Measurements from ENCODE around the gene CDK5RAP3. TPM values are rescaled to one million over a fixed set of nuclear protein-coding genes. Genes with fewer than 3 reads are reported as not detected.

Gene CDK5RAP3
- total and polyA plus RNA-seq, 2 of the 13 experiments (the other 11 are each of a cell fraction or from before 2014, with no cell fraction given) = 128 to 154 TPM

DNA sequence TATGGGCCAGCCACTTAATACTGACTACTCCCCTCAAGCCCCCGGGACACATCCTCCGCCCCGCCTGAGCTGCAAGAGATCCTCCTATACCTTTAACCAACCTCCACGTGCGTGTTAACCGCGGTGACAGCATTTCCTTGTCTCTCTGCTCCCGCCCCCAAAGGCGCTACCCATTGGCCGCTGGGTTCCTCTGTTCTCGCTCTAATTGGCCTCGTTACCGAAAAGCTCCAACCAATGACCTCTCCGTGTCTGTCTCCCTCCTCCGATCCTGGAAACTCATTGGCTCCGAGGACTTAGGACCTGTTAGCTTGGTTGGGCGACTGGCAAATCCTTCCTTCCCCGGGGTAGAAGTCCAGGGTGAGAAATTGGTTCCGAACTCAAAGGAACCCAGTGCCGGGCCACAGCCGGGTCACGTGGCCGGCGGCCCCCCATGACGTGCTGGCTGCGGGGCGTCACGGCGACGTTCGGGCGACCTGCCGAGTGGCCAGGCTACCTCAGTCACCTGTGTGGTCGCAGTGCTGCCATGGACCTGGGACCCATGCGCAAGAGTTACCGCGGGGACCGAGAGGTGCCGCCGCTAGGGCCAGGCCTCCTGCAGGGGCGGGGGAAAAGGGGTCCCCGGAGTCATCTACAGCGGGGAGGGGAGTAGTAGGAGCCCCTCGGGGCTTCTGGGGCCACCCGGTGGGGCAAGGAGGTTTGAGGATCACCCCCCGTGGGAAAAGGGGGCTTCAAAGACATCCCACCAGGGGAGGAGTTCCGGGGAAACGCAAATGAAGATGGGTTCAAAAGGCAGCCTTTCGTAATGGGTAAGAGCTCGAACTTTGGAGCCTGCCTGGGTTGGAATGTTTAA, 29.4 kb upstream of the CDK5RAP3 start, which contains the start of gene PNPO (continued):
- TF ChIP-seq, protein P1, sequence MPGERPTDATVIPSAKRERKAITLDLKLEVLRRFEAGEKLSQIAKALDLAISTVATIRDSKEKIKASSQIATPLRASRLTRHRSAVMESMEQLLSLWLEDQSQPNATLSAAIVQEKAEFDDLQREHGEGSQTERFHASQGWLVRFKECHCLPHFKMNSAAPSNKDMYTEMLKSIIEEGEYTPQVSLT (CRISPR knock-in tag; IDR thresholded peaks at IDR 0.05; ENCODE audit: borderline replicate concordance, low read depth) = 0 out of 2 replicates have a peak, but pooled peaks have one; percentile 22
- TF ChIP-seq MLXIP (CRISPR knock-in tag; IDR thresholded peaks at IDR 0.05; ENCODE audit: borderline replicate concordance) (peak; percentile 91; the same call in 1 of the 2 replicates), HES4 (CRISPR knock-in tag; IDR thresholded peaks at IDR 0.05; ENCODE audit: borderline replicate concordance) (peak; percentile 83; the same call in 1 of the 2 replicates), ZNF382 (CRISPR knock-in tag; IDR thresholded peaks at IDR 0.05; ENCODE audit: borderline replicate concordance) (no peak), ZNF556 (CRISPR knock-in tag; IDR thresholded peaks at IDR 0.05; ENCODE audit: borderline replicate concordance) (no peak), ZNF678 (CRISPR knock-in tag; IDR thresholded peaks at IDR 0.05) (no peak), ZNF567 (CRISPR knock-in tag; IDR thresholded peaks at IDR 0.05; ENCODE audit: borderline replicate concordance) (no peak; the same call in 1 of the 2 replicates), MEF2D (CRISPR knock-in tag; IDR thresholded peaks at IDR 0.05) (peak; percentile 88), MED13 (CRISPR knock-in tag; IDR thresholded peaks at IDR 0.05) (0 out of 2 replicates have a peak, but pooled peaks have one; percentile 34), ZMAT3 (CRISPR knock-in tag; conservative IDR thresholded peaks at IDR 0.05) (peak; percentile 62; the same call in 1 of the 2 replicates), HNRNPH1 (optimal IDR thresholded peaks at IDR 0.05; ENCODE audit: low read depth, low read length) (no peak), ZNF333 (CRISPR knock-in tag; IDR thresholded peaks at IDR 0.05; ENCODE audit: borderline replicate concordance) (peak; percentile 86; the same call in 1 of the 2 replicates), ZNF121 (CRISPR knock-in tag; IDR thresholded peaks at IDR 0.05) (0 out of 2 replicates have a peak, but pooled peaks have one; percentile 42), HNRNPK (IDR thresholded peaks at IDR 0.05; ENCODE audit: low read depth, low read length, poor library complexity, severe bottlenecking) (no peak), MTA3 (CRISPR knock-in tag; IDR thresholded peaks at IDR 0.05) (no peak), BORCS8-MEF2B (CRISPR knock-in tag; IDR thresholded peaks at IDR 0.05) (peak; percentile 91), WIZ (CRISPR knock-in tag; IDR thresholded peaks at IDR 0.05) (no peak), TEAD2 (CRISPR knock-in tag; IDR thresholded peaks at IDR 0.05) (no peak; the same call in 1 of the 2 replicates), PITX1 (CRISPR knock-in tag; IDR thresholded peaks at IDR 0.05) (peak; percentile 67), ISX (CRISPR knock-in tag; conservative IDR thresholded peaks at IDR 0.05) (peak; percentile 89), ZNF160 (CRISPR knock-in tag; IDR thresholded peaks at IDR 0.05) (peak; percentile 89)
- TF ChIP-seq, protein P2, sequence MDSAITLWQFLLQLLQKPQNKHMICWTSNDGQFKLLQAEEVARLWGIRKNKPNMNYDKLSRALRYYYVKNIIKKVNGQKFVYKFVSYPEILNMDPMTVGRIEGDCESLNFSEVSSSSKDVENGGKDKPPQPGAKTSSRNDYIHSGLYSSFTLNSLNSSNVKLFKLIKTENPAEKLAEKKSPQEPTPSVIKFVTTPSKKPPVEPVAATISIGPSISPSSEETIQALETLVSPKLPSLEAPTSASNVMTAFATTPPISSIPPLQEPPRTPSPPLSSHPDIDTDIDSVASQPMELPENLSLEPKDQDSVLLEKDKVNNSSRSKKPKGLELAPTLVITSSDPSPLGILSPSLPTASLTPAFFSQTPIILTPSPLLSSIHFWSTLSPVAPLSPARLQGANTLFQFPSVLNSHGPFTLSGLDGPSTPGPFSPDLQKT (CRISPR knock-in tag; IDR thresholded peaks at IDR 0.05; ENCODE audit: borderline replicate concordance) = no peak
- TF ChIP-seq, protein P3, sequence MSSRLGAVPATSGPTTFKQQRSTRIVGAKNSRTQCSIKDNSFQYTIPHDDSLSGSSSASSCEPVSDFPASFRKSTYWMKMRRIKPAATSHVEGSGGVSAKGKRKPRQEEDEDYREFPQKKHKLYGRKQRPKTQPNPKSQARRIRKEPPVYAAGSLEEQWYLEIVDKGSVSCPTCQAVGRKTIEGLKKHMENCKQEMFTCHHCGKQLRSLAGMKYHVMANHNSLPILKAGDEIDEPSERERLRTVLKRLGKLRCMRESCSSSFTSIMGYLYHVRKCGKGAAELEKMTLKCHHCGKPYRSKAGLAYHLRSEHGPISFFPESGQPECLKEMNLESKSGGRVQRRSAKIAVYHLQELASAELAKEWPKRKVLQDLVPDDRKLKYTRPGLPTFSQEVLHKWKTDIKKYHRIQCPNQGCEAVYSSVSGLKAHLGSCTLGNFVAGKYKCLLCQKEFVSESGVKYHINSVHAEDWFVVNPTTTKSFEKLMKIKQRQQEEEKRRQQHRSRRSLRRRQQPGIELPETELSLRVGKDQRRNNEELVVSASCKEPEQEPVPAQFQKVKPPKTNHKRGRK (CRISPR knock-in tag; IDR thresholded peaks at IDR 0.05) = no peak; the same call in none of the 2 replicates
